ENCODE measurements around the gene PAPSS2. TPM values are rescaled to one million over a fixed set of nuclear protein-coding genes. Genes with fewer than 3 reads are reported as not detected.
"Not testable (repeated sequence)": the region's sequence is repeated elsewhere in the genome, so short reads cannot be mapped to it uniquely, and the experiment has no call there.

The PAPSS2 gene
- total RNA-seq, 1 donor from 2014 or later: 125 TPM

- no peak for DNase-seq (ENCODE audit: low spot score)
Observed at GRCh38 chr10:87642486-87642885, 17.2 kb upstream of the PAPSS2 start.

GRCh38 chr10:87642988-87643387 lies 16.7 kb upstream of the PAPSS2 start:
- no peak for DNase-seq (ENCODE audit: low spot score)

GRCh38 chr10:87643920-87644319 lies 15.8 kb upstream of the PAPSS2 start:
- no peak for DNase-seq (ENCODE audit: low spot score)

GRCh38 chr10:87644500-87644899 lies 15.2 kb upstream of the PAPSS2 start:
- not testable (repeated sequence) for DNase-seq (ENCODE audit: low spot score)

- DNase-seq (ENCODE audit: low spot score): no peak
Observed at GRCh38 chr10:87646192-87646909, 13.3 kb upstream of the PAPSS2 start.

GRCh38 chr10:87646935-87647334 lies 12.7 kb upstream of the PAPSS2 start:
- no peak for DNase-seq (ENCODE audit: low spot score)

GRCh38 chr10:87650838-87651589 lies 8.7 kb upstream of the PAPSS2 start:
- DNase-seq (ENCODE audit: low spot score): no peak

- no peak for DNase-seq (ENCODE audit: low spot score)
Observed at GRCh38 chr10:87651801-87652200, 7.9 kb upstream of the PAPSS2 start.

- no peak for DNase-seq (ENCODE audit: low spot score)
Observed at GRCh38 chr10:87652261-87652660, 7.4 kb upstream of the PAPSS2 start.

GRCh38 chr10:87654212-87654611 lies 5.5 kb upstream of the PAPSS2 start:
- no peak for DNase-seq (ENCODE audit: low spot score)

GRCh38 chr10:87656431-87657072 lies 3.1 kb upstream of the PAPSS2 start:
- DNase-seq (ENCODE audit: low spot score): no peak

- no peak for DNase-seq (ENCODE audit: low spot score)
Observed at GRCh38 chr10:87657371-87657770, 2.3 kb upstream of the PAPSS2 start.

GRCh38 chr10:87658321-87658795 lies 1.3 kb upstream of the PAPSS2 start:
- DNase-seq (ENCODE audit: low spot score): no peak

GRCh38 chr10:87658858-87659555 lies 671 bp upstream of the PAPSS2 start:
- DNase-seq (ENCODE audit: low spot score): no peak

GRCh38 chr10:87660484-87661133 lies 931 bp downstream of the PAPSS2 start:
- no peak for DNase-seq (ENCODE audit: low spot score)

- no peak for DNase-seq (ENCODE audit: low spot score)
Observed at GRCh38 chr10:87661861-87662785, 2.4 kb downstream of the PAPSS2 start.

- no peak for DNase-seq (ENCODE audit: low spot score)
Observed at GRCh38 chr10:87664276-87664701, 4.6 kb downstream of the PAPSS2 start.

- DNase-seq (ENCODE audit: low spot score): no peak
Observed at GRCh38 chr10:87667493-87667892, 7.8 kb downstream of the PAPSS2 start.

- DNase-seq (ENCODE audit: low spot score): no peak
Observed at GRCh38 chr10:87668324-87669074, 8.8 kb downstream of the PAPSS2 start.

Data from mesenteric fat pad (tissue), 1 donor.